ENCODE measurements around the gene TOMM40L. TPM values are rescaled to one million over a fixed set of nuclear protein-coding genes. Genes with fewer than 3 reads are reported as not detected.
"Not testable (repeated sequence)": the region's sequence is repeated elsewhere in the genome, so short reads cannot be mapped to it uniquely, and the experiment has no call there.

TOMM40L gene
- total RNA-seq, 4 donors from 2014 or later: 7.0 to 12.4 (median 8.3) TPM

GRCh38 chr1:161242313-161242712 lies 16.5 kb downstream of the TOMM40L start:
- DNase-seq: no peak
- TF ChIP-seq CTCF (IDR thresholded peaks at IDR 0.05) (no peak), POLR2A (IDR thresholded peaks at IDR 0.05) (no peak)
- intact Hi-C loops (cut with DNase I): no loop called here
- H3K36me3 ChIP-seq: no peaks in the 10 kb centered on the region
- no peaks in the 10 kb centered on the region for H3K4me1 ChIP-seq
- no peak overlapping the region for H3K27ac ChIP-seq
- no peak overlapping the region for H3K4me3 ChIP-seq (replicated peaks in 1 of 3)
- no peaks in the 10 kb centered on the region for H3K27me3 ChIP-seq
- H3K9me3 ChIP-seq: no peaks in the 10 kb centered on the region
- 75 to 85% methylated on average over 2 of the region's 2 CpGs for WGBS, 2 donors

DNA sequence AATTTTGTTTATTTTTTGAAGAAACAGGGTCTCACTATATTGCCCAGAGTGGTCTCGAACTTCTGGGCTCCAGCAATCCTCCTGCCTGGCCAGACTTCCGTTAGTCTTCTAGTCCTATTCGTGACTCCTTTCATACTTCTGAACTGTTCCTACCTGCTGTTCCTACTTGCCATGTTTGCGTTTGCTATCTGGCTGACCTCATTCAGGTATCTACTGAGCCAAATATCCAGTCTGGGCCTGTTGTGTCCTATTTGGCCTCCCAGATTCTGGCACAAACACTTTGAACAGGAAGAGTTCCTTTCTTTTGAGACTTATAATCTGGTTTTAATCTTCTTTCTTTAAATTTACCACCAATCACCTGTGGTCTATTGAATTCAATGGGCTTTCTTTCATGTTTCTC lies 19.0 kb downstream of the TOMM40L start:
- no peak for TF ChIP-seq CTCF (IDR thresholded peaks at IDR 0.05)
- no peak for TF ChIP-seq POLR2A (IDR thresholded peaks at IDR 0.05)
- intact Hi-C loops (cut with DNase I): no loop called here
- Histone ChIP-seq H3K4me1 (no peaks in the 10 kb centered on the region), H3K9me3 (no peaks in the 10 kb centered on the region), H3K4me3 (replicated peaks in 1 of 3) (no peak overlapping the region), H3K27ac (no peak overlapping the region), H3K27me3 (no peaks in the 10 kb centered on the region), H3K36me3 (no peaks in the 10 kb centered on the region)
- DNase-seq: no peak
- 79 to 93% methylated on average over 4 of the region's 4 CpGs for WGBS, 2 donors

- H3K9me3 ChIP-seq; H3K4me1 ChIP-seq; H3K27me3 ChIP-seq; intact Hi-C loops (cut with DNase I); DNase-seq; H3K27ac ChIP-seq; H3K36me3 ChIP-seq; H3K4me3 ChIP-seq (replicated peaks in 1 of 3): not testable (repeated sequence)
- WGBS, 2 donors: 69 to 70% methylated on average over 5 of the region's 5 CpGs
These were observed 24.2 kb downstream of the TOMM40L start for GRCh38 chr1:161250100-161250499.

GRCh38 chr1:161250829-161251228 lies 25.0 kb downstream of the TOMM40L start:
- H3K4me3 ChIP-seq (replicated peaks in 1 of 3): no peak overlapping the region
- intact Hi-C loops (cut with DNase I): no loop called here
- no peaks in the 10 kb centered on the region for H3K36me3 ChIP-seq
- WGBS, 2 donors: 74 to 79% methylated on average over 7 of the region's 7 CpGs
- H3K9me3 ChIP-seq: no peaks in the 10 kb centered on the region
- H3K27me3 ChIP-seq: no peaks in the 10 kb centered on the region
- no peak for TF ChIP-seq CTCF (IDR thresholded peaks at IDR 0.05)
- no peak for TF ChIP-seq POLR2A (IDR thresholded peaks at IDR 0.05)
- no peak overlapping the region for H3K27ac ChIP-seq
- no peak for DNase-seq
- H3K4me1 ChIP-seq: no peaks in the 10 kb centered on the region

- no peak for DNase-seq
- Histone ChIP-seq H3K9me3 (no peaks in the 10 kb centered on the region), H3K4me1 (no peaks in the 10 kb centered on the region), H3K27ac (no peak overlapping the region), H3K36me3 (no peaks in the 10 kb centered on the region), H3K27me3 (no peaks in the 10 kb centered on the region), H3K4me3 (replicated peaks in 1 of 3) (no peak overlapping the region)
- intact Hi-C loops (cut with DNase I): no loop called here
- TF ChIP-seq POLR2A (IDR thresholded peaks at IDR 0.05) (no peak), CTCF (IDR thresholded peaks at IDR 0.05) (no peak)
- WGBS, 2 donors: 95% methylated on average over 8 of the region's 8 CpGs
These were observed 25.7 kb downstream of the TOMM40L start for GRCh38 chr1:161251579-161251978.

DNA sequence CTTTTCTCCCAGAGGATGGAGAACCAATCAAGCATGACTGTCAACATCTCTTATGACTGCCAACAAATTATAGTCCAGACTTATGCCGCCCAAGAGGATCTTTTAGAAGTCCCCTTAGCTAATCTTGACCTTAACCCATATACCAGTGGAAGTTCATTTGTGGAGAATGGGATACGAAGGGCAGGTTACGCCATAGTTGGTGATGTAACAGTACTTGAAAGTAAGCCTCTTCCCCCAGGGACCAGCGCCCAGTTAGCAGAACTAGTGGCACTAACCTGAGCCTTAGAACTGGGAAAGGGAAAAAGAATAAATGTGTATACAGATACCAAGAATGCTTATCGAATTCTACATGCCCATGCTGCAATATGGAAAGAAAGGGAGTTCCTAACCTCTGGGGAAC lies 29.4 kb downstream of the TOMM40L start:
- DNase-seq; H3K9me3 ChIP-seq; H3K4me3 ChIP-seq (replicated peaks in 1 of 3); H3K27me3 ChIP-seq; H3K27ac ChIP-seq; intact Hi-C loops (cut with DNase I); H3K36me3 ChIP-seq: not testable (repeated sequence)
- H3K4me1 ChIP-seq: peaks cover 6 to 11% of the 10 kb centered on the region in 2 donors
- WGBS, 2 donors: 77% methylated on average over 5 of the region's 5 CpGs

GRCh38 chr1:161255955-161256520 lies 30.2 kb downstream of the TOMM40L start:
- H3K27ac ChIP-seq; intact Hi-C loops (cut with DNase I); H3K9me3 ChIP-seq; H3K36me3 ChIP-seq; H3K4me3 ChIP-seq (replicated peaks in 1 of 3); H3K27me3 ChIP-seq; DNase-seq: not testable (repeated sequence)
- H3K4me1 ChIP-seq: peaks cover 6 to 18% of the 10 kb centered on the region in 2 donors
- 87 to 91% methylated on average over 4 of the region's 4 CpGs for WGBS, 2 donors

DNA sequence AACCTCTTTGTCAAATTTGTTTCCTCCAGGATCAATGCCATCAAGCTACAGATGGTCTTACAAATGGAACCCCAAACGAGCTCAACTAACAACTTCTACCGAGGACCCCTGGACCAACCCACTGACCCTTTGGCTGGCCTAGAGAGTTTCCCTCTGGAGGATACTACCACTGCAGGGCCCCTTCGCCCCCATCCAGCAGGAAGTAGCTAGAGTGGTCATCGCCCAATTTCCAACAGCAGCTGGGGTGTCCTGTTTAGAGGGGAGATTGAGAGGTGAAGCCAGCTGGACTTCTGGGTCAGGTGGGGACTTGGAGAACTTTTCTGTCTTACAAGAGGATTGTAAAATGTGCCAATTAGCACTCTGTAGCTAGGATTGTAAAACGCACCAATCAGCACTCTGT lies 31.2 kb downstream of the TOMM40L start:
- WGBS, 2 donors: 95 to 97% methylated on average over 5 of the region's 5 CpGs
- H3K36me3 ChIP-seq; intact Hi-C loops (cut with DNase I): not testable (repeated sequence)

More for the DNA sequence above, 31.2 kb downstream of the TOMM40L start:
- not testable (repeated sequence) for H3K9me3 ChIP-seq; H3K27ac ChIP-seq; H3K4me3 ChIP-seq (replicated peaks in 1 of 3); H3K27me3 ChIP-seq; DNase-seq
- peaks cover 6 to 18% of the 10 kb centered on the region in 2 donors for H3K4me1 ChIP-seq

Data from thyroid gland (tissue), 4 donors.